Measurements from ENCODE around the gene PPP6R1. TPM values are rescaled to one million over a fixed set of nuclear protein-coding genes. Genes with fewer than 3 reads are reported as not detected.

Gene PPP6R1
- total RNA-seq, 2 donors from 2014 or later = 46.7 to 52.3 TPM

GRCh38 chr19:55270172-55270942 is 11.5 kb upstream of the PPP6R1 start:
- Histone ChIP-seq H3K4me1 (ENCODE audit: control insufficient read depth in 1 of 2, low read depth in 2 of 2) (no peaks in the 10 kb centered on the region), H3K36me3 (peaks cover 15% of the 10 kb centered on the region), H3K27me3 (replicated peaks; ENCODE audit: insufficient read depth) (no peaks in the 10 kb centered on the region), H3K9me3 (no peaks in the 10 kb centered on the region), H3K4me3 (no peak overlapping the region), H3K27ac (no peak overlapping the region)
- ATAC-seq (ENCODE audit: insufficient number of reproducible peaks, low FRiP score, low read depth) = no peak
- DNase-seq (ENCODE audit: low spot score) = no peak
- TF ChIP-seq CTCF (IDR thresholded peaks at IDR 0.05) = no peak

GRCh38 chr19:55269299-55269698 is 10.5 kb upstream of the PPP6R1 start:
- no peaks in the 10 kb centered on the region for H3K27me3 ChIP-seq (replicated peaks; ENCODE audit: insufficient read depth)
- no peak overlapping the region for H3K4me3 ChIP-seq
- H3K9me3 ChIP-seq = no peaks in the 10 kb centered on the region
- ATAC-seq (ENCODE audit: insufficient number of reproducible peaks, low FRiP score, low read depth) = no peak
- H3K36me3 ChIP-seq = peaks cover 15% of the 10 kb centered on the region
- no peak for DNase-seq (ENCODE audit: low spot score)
- TF ChIP-seq CTCF (IDR thresholded peaks at IDR 0.05) = no peak
- H3K4me1 ChIP-seq (ENCODE audit: control insufficient read depth in 1 of 2, low read depth in 2 of 2) = no peaks in the 10 kb centered on the region
- no peak overlapping the region for H3K27ac ChIP-seq

- Histone ChIP-seq H3K4me1 (ENCODE audit: control insufficient read depth in 1 of 2, low read depth in 2 of 2) (no peaks in the 10 kb centered on the region), H3K9me3 (no peaks in the 10 kb centered on the region), H3K36me3 (peaks cover 6% of the 10 kb centered on the region), H3K4me3 (no peak overlapping the region), H3K27ac (no peak overlapping the region), H3K27me3 (replicated peaks; ENCODE audit: insufficient read depth) (no peaks in the 10 kb centered on the region)
- TF ChIP-seq CTCF (IDR thresholded peaks at IDR 0.05) = no peak
- ATAC-seq (ENCODE audit: insufficient number of reproducible peaks, low FRiP score, low read depth) (no peak), DNase-seq (ENCODE audit: low spot score) (no peak)
Measured at GRCh38 chr19:55266840-55267239, 8.0 kb upstream of the PPP6R1 start.

GRCh38 chr19:55266404-55266803 is 7.6 kb upstream of the PPP6R1 start:
- H3K9me3 ChIP-seq = no peaks in the 10 kb centered on the region
- H3K36me3 ChIP-seq = peaks cover 6% of the 10 kb centered on the region
- TF ChIP-seq CTCF (IDR thresholded peaks at IDR 0.05) = no peak
- DNase-seq (ENCODE audit: low spot score) = no peak
- no peaks in the 10 kb centered on the region for H3K27me3 ChIP-seq (replicated peaks; ENCODE audit: insufficient read depth)
- H3K27ac ChIP-seq = no peak overlapping the region
- no peaks in the 10 kb centered on the region for H3K4me1 ChIP-seq (ENCODE audit: control insufficient read depth in 1 of 2, low read depth in 2 of 2)
- ATAC-seq (ENCODE audit: insufficient number of reproducible peaks, low FRiP score, low read depth) = no peak
- H3K4me3 ChIP-seq = no peak overlapping the region

GRCh38 chr19:55265723-55266386 is 7.0 kb upstream of the PPP6R1 start:
- TF ChIP-seq CTCF (IDR thresholded peaks at IDR 0.05) = no peak
- Histone ChIP-seq H3K27ac (no peak overlapping the region), H3K9me3 (no peaks in the 10 kb centered on the region), H3K4me3 (no peak overlapping the region), H3K4me1 (ENCODE audit: control insufficient read depth in 1 of 2, low read depth in 2 of 2) (no peaks in the 10 kb centered on the region), H3K36me3 (peaks cover 6% of the 10 kb centered on the region), H3K27me3 (replicated peaks; ENCODE audit: insufficient read depth) (no peaks in the 10 kb centered on the region)
- no peak for DNase-seq (ENCODE audit: low spot score)
- ATAC-seq (ENCODE audit: insufficient number of reproducible peaks, low FRiP score, low read depth) = no peak
